A549 (cell line): ENCODE results near the gene RPN2. TPM values are rescaled to one million over a fixed set of nuclear protein-coding genes. Genes with fewer than 3 reads are reported as not detected.
A peak's percentile ranks its signal among the peaks of the same experiment; 100 is the strongest.

ENCODE experiments used
- ATAC-seq, 2 experiments: fragments of 200-7000 bp in 1 of 2; fragments of >200 bp in 1 of 2; cut with Nextera tagmentation in 1 of 2; cut with Tn5 transposase in 1 of 2; 3 replicates each; pipeline versions ENCODE4 v1.8.0 to v1.9.1; 2018 to 2020; ENCODE audit warnings: mild to moderate bottlenecking in 1 of 2, moderate library complexity in 1 of 2
- CTCF ChIA-PET: fragments of 300-600 bp; sonication (Branson Sonifier 250); formaldehyde crosslinking; extraction: SDS; loops from one replicate; lab custom pipeline; 2021; ENCODE audit warnings: antibody characterized with exemption, inconsistent platforms; lab: Yijun Ruan, JAX
- POLR2A ChIA-PET: fragments of 350-600 bp; formaldehyde crosslinking; extraction: SDS; loops from one replicate; lab custom pipeline; 2021; ENCODE audit warnings: antibody characterized with exemption, inconsistent platforms; lab: Yijun Ruan, JAX
- DNase-seq, 2 experiments: peaks; one replicate each; pipeline versions ENCODE4 v3.0.0 to v3.0.0-alpha.2; 2011 to 2016; ENCODE audit warnings: low read depth in 1 of 2, low spot score in 1 of 2
- FAIRE-seq: peaks from 2 replicates; lab custom pipeline; 2011; peaks lifted over from hg19 to GRCh38; lab: Jason Lieb, UNC
- H3K27ac ChIP-seq, 2 experiments: fragments of >200 bp; sonication (Bioruptor Twin); formaldehyde crosslinking; 3 replicates each; pipeline ENCODE4 v1.5.1; 2016 to 2017
- H3K4me1 ChIP-seq: fragments of >200 bp; sonication (Bioruptor Twin); formaldehyde crosslinking; 3 replicates; pipeline ENCODE4 v1.6.1; 2016
- H3K4me2 ChIP-seq: fragments of >200 bp; sonication (Bioruptor Twin); formaldehyde crosslinking; 3 replicates; pipeline ENCODE4 v1.6.1; 2016
- H3K4me3 ChIP-seq: fragments of >200 bp; sonication (Bioruptor Twin); formaldehyde crosslinking; 3 replicates; pipeline ENCODE4 v1.5.1; 2016
- H3K9me3 ChIP-seq: fragments of >200 bp; sonication (Bioruptor Twin); formaldehyde crosslinking; 3 replicates; pipeline ENCODE4 v1.6.1; 2016
- BHLHE40 ChIP-seq: IDR thresholded peaks from 2 replicates; pipeline ENCODE4 v1.6.1; 2012; ENCODE audit warnings: low read depth, low read length, inconsistent platforms
- CBX2 ChIP-seq: fragments of 200-600 bp; sonication (generic); IDR thresholded peaks from 2 replicates; pipeline ENCODE4 v1.6.1; 2016; ENCODE audit warnings: low read depth, mild to moderate bottlenecking, borderline replicate concordance
- CBX8 ChIP-seq: fragments of 200-600 bp; sonication (generic); IDR thresholded peaks from 2 replicates; pipeline ENCODE4 v1.6.1; 2016
- CHD2 ChIP-seq: fragments of 150-350 bp; IDR thresholded peaks from 2 replicates; pipeline ENCODE4 v1.6.1; 2014; ENCODE audit warnings: low read length; ENCODE audit not compliant: partially characterized antibody
- ESRRA ChIP-seq: fragments of 150-350 bp; IDR thresholded peaks from 2 replicates; pipeline ENCODE4 v1.6.1; 2014; ENCODE audit warnings: mild to moderate bottlenecking, low read length, borderline replicate concordance
- GATA3 ChIP-seq: IDR thresholded peaks from 2 replicates; pipeline ENCODE4 v1.6.1; 2012; ENCODE audit warnings: borderline replicate concordance
- HDAC2 ChIP-seq: fragments of 200-600 bp; sonication (generic); IDR thresholded peaks from 2 replicates; pipeline ENCODE4 v1.6.1; 2016
- HOXA7 ChIP-seq: fragments of 250-450 bp; sonication (Bioruptor Pico); IDR thresholded peaks from 2 replicates; pipeline ENCODE4 v1.5.0; 2020; ENCODE audit warnings: mild to moderate bottlenecking, moderate library complexity
- JUN ChIP-seq, 2 experiments: fragments of >200 bp; sonication (Bioruptor Twin); formaldehyde crosslinking; IDR thresholded peaks; 2 replicates in 1 of 2; 3 replicates in 1 of 2; pipeline ENCODE4 v1.6.1; 2016 to 2017
- KDM1A ChIP-seq: fragments of 200-600 bp; sonication (generic); IDR thresholded peaks from 2 replicates; pipeline ENCODE4 v1.6.1; 2016; ENCODE audit warnings: low read depth, mild to moderate bottlenecking
- RAD21 ChIP-seq, 2 experiments: fragments of >200 bp in 1 of 2; sonication (Bioruptor Twin) in 1 of 2; formaldehyde crosslinking in 1 of 2; IDR thresholded peaks in 1 of 2; conservative IDR thresholded peaks in 1 of 2; 2 replicates in 1 of 2; 3 replicates in 1 of 2; pipeline ENCODE4 v1.6.1; 2012 to 2018; ENCODE audit warnings: inconsistent platforms in 1 of 2
- SMC3 ChIP-seq: fragments of >200 bp; sonication (Bioruptor Twin); formaldehyde crosslinking; IDR thresholded peaks from 3 replicates; pipeline ENCODE4 v1.6.1; 2018; ENCODE audit warnings: inconsistent platforms
- SREBF2 ChIP-seq: fragments of 450-650 bp; IDR thresholded peaks from 2 replicates; pipeline ENCODE4 v1.6.1; 2014; ENCODE audit warnings: mild to moderate bottlenecking, moderate library complexity
- TFCP2L1 ChIP-seq: fragments of 250-450 bp; sonication (Bioruptor Pico); IDR thresholded peaks from 2 replicates; pipeline ENCODE4 v1.5.0; 2021; ENCODE audit warnings: mild to moderate bottlenecking
- TP53 ChIP-seq: fragments of 250-450 bp; sonication (Bioruptor Pico); IDR thresholded peaks from 2 replicates; pipeline ENCODE4 v1.5.0; 2021; ENCODE audit warnings: mild to moderate bottlenecking, moderate library complexity
- ZFP36 ChIP-seq: fragments of 450-650 bp; IDR thresholded peaks from 2 replicates; pipeline ENCODE4 v1.6.1; 2014; ENCODE audit warnings: borderline replicate concordance; ENCODE audit not compliant: partially characterized antibody
- ZNF302 ChIP-seq: fragments of 250-450 bp; sonication (Bioruptor Pico); IDR thresholded peaks from 2 replicates; pipeline ENCODE4 v1.9.0; 2021; ENCODE audit warnings: inconsistent platforms, mild to moderate bottlenecking, moderate library complexity
- WGBS: methylation state at CpG from one replicate; pipeline ENCODE4 v1.1.6; 2017; ENCODE audit errors: missing lambda C conversion rate; 5-methylcytosine and 5-hydroxymethylcytosine counted together
- polyA plus RNA-seq, 4 experiments: library from polyadenylated mRNA; depleted of rRNA in 3 of 4; stranded (reverse); fragments of >200 nt; fragmentation: RNase III in 1 of 4; extraction: RNeasy Plus Mini Kit Qiagen cat#74134 plus additional on column Dnase treatment in 1 of 4; gene quantifications; 2 replicates in 3 of 4; 3 replicates in 1 of 4; pipeline ENCODE4 v1.2.3, GENCODE V29; 2011 to 2017
- TF ChIP-seq, protein P1 (sequence below): IDR thresholded peaks from 2 replicates; pipeline ENCODE4 v1.6.1; 2012
- TF ChIP-seq, protein P2 (sequence below): fragments of 150-350 bp; IDR thresholded peaks from 2 replicates; pipeline ENCODE4 v1.6.1; 2014; ENCODE audit warnings: low read depth, mild to moderate bottlenecking, low read length
- TF ChIP-seq, protein P3 (sequence below): fragments of >200 bp; sonication (Bioruptor Twin); formaldehyde crosslinking; IDR thresholded peaks from 3 replicates; pipeline ENCODE4 v1.5.1; 2016
- TF ChIP-seq, protein P4 (sequence below): fragments of >200 bp; sonication (Bioruptor Twin); formaldehyde crosslinking; IDR thresholded peaks from 3 replicates; pipeline ENCODE4 v1.6.1; 2016

Gene RPN2
- polyA plus RNA-seq, 2 of the 4 experiments (the other 2 are of a cell fraction): 282 to 391 TPM

DNA sequence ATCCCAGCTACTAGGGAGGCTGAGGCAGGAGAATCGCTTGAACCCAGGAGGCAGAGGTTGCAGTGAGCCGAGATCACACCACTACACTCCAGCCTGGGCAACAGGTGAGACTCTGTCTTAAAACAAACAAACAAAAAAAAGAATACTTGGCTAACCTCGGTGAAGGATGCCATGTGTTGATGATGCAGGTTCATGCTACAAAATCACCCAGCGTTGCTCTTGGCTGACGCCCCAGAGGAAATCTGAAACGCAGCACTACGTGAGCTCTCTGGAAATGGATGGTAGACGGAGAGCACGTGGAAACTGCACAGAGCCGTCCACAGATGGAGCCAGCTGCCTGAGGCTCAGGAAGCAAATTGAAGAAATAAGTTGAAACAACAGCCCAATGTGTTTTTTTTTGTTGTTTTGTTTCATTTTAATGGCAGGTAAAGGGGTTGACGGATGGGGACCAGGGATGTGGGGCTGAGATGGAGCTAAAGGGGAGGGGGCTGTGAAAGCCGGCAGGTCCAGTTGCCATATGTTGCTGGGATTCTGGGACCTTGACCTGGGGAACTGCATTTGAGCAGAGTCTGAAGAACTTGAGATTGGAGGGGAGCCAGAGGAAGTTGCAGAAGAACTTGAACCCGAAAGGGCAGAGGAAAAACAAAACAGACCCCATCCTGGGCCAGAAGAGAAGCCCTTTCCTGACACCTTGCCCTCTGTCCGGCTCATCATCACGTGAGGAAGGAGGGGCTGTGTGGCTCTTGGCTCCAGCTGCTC is 97.5 kb downstream of the RPN2 start:
- POLR2A ChIA-PET: interaction anchor here (1.0 kb wide), 1 partner anchor 14 kb away, joined by 3 read pairs; no protein-coding TSS in a partner anchor
- Histone ChIP-seq H3K27ac (peak overlapping the region; percentile 41 to 67), H3K9me3 (no peaks in the 10 kb centered on the region), H3K4me3 (no peak overlapping the region)
- CTCF ChIA-PET: interaction anchor here (0.6 to 12.7 kb wide), 18 partner anchors 7 to 1646 kb away, joined by 3 to 104 read pairs (median 4); partner anchors contain the start of gene MANBAL
- FAIRE-seq: no peak
- TF ChIP-seq, protein P1, sequence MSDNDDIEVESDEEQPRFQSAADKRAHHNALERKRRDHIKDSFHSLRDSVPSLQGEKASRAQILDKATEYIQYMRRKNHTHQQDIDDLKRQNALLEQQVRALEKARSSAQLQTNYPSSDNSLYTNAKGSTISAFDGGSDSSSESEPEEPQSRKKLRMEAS: peak; percentile 79
- no peak for TF ChIP-seq GATA3
- TF ChIP-seq, protein P2, sequence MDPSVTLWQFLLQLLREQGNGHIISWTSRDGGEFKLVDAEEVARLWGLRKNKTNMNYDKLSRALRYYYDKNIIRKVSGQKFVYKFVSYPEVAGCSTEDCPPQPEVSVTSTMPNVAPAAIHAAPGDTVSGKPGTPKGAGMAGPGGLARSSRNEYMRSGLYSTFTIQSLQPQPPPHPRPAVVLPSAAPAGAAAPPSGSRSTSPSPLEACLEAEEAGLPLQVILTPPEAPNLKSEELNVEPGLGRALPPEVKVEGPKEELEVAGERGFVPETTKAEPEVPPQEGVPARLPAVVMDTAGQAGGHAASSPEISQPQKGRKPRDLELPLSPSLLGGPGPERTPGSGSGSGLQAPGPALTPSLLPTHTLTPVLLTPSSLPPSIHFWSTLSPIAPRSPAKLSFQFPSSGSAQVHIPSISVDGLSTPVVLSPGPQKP: no peak
- TF ChIP-seq, protein P3, sequence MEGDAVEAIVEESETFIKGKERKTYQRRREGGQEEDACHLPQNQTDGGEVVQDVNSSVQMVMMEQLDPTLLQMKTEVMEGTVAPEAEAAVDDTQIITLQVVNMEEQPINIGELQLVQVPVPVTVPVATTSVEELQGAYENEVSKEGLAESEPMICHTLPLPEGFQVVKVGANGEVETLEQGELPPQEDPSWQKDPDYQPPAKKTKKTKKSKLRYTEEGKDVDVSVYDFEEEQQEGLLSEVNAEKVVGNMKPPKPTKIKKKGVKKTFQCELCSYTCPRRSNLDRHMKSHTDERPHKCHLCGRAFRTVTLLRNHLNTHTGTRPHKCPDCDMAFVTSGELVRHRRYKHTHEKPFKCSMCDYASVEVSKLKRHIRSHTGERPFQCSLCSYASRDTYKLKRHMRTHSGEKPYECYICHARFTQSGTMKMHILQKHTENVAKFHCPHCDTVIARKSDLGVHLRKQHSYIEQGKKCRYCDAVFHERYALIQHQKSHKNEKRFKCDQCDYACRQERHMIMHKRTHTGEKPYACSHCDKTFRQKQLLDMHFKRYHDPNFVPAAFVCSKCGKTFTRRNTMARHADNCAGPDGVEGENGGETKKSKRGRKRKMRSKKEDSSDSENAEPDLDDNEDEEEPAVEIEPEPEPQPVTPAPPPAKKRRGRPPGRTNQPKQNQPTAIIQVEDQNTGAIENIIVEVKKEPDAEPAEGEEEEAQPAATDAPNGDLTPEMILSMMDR: peak; percentile 42
- TF ChIP-seq RAD21 (conservative IDR thresholded peaks at IDR 0.05 in 1 of 2, IDR thresholded peaks at IDR 0.05 in 1 of 2): peak; percentile 62 to 71
- peak; percentile 41 for TF ChIP-seq SMC3
- TF ChIP-seq, all 56 proteins: peak for 4
- peak; percentile 74 to 82; a peak in 4 of 6 replicates for ATAC-seq
- Histone ChIP-seq H3K4me1 (peaks cover 11% of the 10 kb centered on the region), H3K4me2 (peak overlapping the region; percentile 37)
- WGBS: 54% methylated on average over 15 of the region's 15 CpGs
- DNase-seq: peak in 1 of 2 experiments; percentile 51

DNA sequence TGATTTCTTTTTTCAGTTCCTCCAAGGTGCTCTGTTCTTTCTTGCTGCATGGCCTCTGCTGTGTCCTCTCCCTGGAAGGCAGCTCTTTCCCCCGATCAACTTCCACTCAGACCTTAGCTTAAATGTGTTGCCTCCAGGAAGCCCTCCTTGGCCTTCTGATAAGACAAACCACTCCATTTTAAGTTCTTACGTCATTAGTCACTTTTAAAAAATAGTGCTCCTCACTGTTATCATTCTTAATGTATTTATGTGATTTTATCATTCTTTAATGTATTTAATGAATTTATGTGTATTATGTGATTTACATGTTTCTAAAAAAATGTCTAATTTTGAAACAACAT is 98.1 kb downstream of the RPN2 start:
- H3K4me2 ChIP-seq: peak overlapping the region; percentile 37
- WGBS: 90% methylated on average over 2 of the region's 2 CpGs
- H3K4me3 ChIP-seq: no peak overlapping the region
- peak overlapping the region; percentile 41 to 67; a peak in 5 of 6 replicates for H3K27ac ChIP-seq
- peaks cover 12% of the 10 kb centered on the region for H3K4me1 ChIP-seq
- ChIA-PET POLR2A (interaction anchor here (1.0 kb wide), 2 partner anchors 13 to 114 kb away, joined by 3 read pairs; no protein-coding TSS in a partner anchor), CTCF (interaction anchor here (1.1 to 12.7 kb wide), 11 partner anchors 8 to 258 kb away, joined by 3 to 104 read pairs (median 4); partner anchors contain the start of gene MANBAL)
- ATAC-seq (no peak), FAIRE-seq (no peak), DNase-seq (no peak)
- no peak for TF ChIP-seq BHLHE40
- no peak for TF ChIP-seq HOXA7 (CRISPR knock-in tag)
- no peak for TF ChIP-seq GATA3
- TF ChIP-seq ZFP36: peak; percentile 76
- TF ChIP-seq HDAC2: no peak
- H3K9me3 ChIP-seq: no peaks in the 10 kb centered on the region

DNA sequence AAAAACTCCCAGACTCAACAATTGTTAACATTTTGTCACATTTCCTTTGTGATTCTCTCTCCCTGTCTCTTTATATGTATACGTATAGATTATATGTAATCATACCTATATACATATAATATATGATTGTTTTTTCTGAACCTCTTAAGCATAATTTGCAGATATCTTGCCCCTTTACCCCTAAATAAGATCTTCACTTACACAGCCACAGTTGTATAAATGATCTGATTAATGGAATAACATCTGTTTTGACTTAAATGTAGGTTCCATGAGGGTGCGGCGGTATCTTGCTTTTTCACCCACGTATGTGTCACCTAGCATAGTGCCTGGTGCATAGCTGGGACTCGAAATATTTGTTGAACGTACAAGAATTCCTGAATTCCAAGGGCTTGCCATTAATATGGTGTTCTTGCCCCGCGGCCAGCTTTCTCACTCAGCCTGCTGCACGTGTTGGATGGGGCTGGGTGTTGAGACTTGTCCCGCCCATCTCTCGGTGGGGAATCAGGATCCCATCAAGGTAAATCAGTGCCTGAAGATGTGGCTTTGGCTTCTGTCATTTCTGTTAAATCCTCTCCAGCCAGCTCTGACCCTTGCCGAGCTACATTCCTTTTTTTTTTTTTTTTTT is 99.9 kb downstream of the RPN2 start:
- FAIRE-seq (no peak), DNase-seq (no peak), ATAC-seq (no peak)
- H3K27ac ChIP-seq: no peak overlapping the region
- no peak overlapping the region for H3K4me2 ChIP-seq
- ChIA-PET CTCF (interaction anchor here (2.0 to 12.7 kb wide), 4 partner anchors 10 to 255 kb away, joined by 6 to 104 read pairs (median 16); partner anchors contain the start of gene MANBAL), POLR2A (no interaction called here)
- peaks cover 19% of the 10 kb centered on the region for H3K4me1 ChIP-seq
- no peak overlapping the region for H3K4me3 ChIP-seq
- no peaks in the 10 kb centered on the region for H3K9me3 ChIP-seq
- 84% methylated on average over 12 of the region's 12 CpGs for WGBS
- TF ChIP-seq CHD2: no peak
- TF ChIP-seq ESRRA: no peak
- TF ChIP-seq TFCP2L1 (CRISPR knock-in tag): no peak
- TF ChIP-seq KDM1A: no peak
- TF ChIP-seq CBX2: no peak
- no peak for TF ChIP-seq ZNF302
- TF ChIP-seq, protein P4, sequence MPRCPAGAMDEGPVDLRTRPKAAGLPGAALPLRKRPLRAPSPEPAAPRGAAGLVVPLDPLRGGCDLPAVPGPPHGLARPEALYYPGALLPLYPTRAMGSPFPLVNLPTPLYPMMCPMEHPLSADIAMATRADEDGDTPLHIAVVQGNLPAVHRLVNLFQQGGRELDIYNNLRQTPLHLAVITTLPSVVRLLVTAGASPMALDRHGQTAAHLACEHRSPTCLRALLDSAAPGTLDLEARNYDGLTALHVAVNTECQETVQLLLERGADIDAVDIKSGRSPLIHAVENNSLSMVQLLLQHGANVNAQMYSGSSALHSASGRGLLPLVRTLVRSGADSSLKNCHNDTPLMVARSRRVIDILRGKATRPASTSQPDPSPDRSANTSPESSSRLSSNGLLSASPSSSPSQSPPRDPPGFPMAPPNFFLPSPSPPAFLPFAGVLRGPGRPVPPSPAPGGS: no peak
- TF ChIP-seq JUN (IDR thresholded peaks at IDR 0.05): no peak
- TF ChIP-seq SREBF2: no peak
- TF ChIP-seq CBX8: no peak
- TF ChIP-seq TP53: no peak
